HG03378 (cell line): Measurements from ENCODE around the gene MUS81.

Source experiments
- ATAC-seq: cut with Tn5 transposase; IDR thresholded peaks from one replicate; pipeline ENCODE4 v1.9.1; 2021; ENCODE audit warnings: mild to moderate bottlenecking, moderate library complexity; ENCODE audit not compliant: unreplicated experiment

Gene MUS81

DNA sequence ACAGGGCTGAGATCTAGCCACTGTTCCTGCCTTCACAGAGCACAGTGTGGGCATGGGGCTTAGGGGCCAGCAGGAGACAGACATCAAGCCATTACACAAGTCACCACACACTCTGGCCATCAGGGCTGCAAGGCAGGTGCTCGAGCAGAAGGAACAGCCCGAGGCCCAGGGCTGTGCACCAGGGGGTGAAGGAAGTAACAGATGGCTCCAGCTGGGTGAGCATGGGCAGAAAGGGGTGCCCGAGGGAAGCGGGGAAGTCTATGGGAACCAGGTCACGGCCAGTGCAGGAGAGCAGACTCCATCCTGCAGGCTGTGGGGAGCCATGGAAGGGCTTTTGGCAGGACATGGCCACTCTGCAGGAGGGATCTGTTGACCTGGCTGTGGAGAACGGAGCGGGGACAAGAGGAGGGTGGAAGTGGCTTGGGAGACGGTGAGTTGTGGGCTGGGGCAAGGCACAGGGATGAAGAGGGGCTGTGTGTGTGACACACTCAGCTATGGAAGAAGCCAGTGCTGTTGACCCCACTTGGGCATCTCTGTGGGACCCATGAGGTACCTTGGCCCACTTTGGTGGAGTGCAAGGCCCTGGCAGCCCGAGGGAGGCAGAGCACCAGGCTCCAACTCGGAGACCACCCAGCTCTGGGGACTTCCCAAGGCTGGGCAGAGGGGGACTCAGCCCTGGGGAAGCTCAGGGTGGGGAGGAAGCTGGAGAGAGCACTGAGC, 55.0 kb downstream of the MUS81 start:
- ATAC-seq: no peak

DNA sequence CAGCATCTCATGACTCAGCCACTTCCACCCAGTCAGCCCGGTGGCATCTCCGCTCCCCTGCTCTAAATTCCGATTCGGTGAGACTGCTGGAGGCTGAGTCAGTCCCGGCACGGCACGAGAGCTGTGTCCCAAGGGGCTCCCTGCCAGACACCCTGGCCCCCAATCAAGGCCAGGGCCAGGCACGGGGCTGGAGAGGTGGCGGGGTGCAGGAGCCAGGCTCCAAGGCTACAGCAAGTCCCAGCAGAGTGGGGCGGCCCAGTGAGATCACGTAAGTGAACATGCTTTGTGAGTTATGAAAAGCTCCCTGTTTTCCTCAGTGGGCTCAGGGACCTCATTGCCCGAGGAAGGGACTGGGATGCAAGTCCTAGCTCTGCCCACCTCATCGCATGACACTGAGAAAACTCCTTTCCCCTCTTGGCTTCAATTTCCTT, 55.6 kb downstream of the MUS81 start:
- no peak for ATAC-seq
